BLaER1 treated with 17β-estradiol and CSF1 and Interleukin-3, amounts not matched to agents 10 nM and 100 nM (cell line): Measurements from ENCODE around the gene SHANK1.
A peak's percentile ranks its signal among the peaks of the same experiment; 100 is the strongest.
"Not testable (repeated sequence)": the region's sequence is repeated elsewhere in the genome, so short reads cannot be mapped to it uniquely, and the experiment has no call there.

Experiments used
- H3K27ac ChIP-seq, 11 experiments: shearing (Covaris generic); formaldehyde crosslinking; 2 replicates each; pipeline ENCODE4 v1.8.1; 2022
- H3K27me3 ChIP-seq, 11 experiments: shearing (Covaris generic); formaldehyde crosslinking; 2 replicates each; pipeline ENCODE4 v1.8.1; 2022
- H3K36me3 ChIP-seq, 11 experiments: shearing (Covaris generic); formaldehyde crosslinking; 2 replicates each; pipeline ENCODE4 v1.8.1; 2022
- H3K4me1 ChIP-seq, 10 experiments: shearing (Covaris generic); formaldehyde crosslinking; 2 replicates each; pipeline ENCODE4 v1.8.1; 2022
- H3K4me2 ChIP-seq, 11 experiments: shearing (Covaris generic); formaldehyde crosslinking; 2 replicates each; pipeline ENCODE4 v1.8.1; 2022
- H3K4me3 ChIP-seq, 10 experiments: shearing (Covaris generic); formaldehyde crosslinking; 2 replicates each; pipeline ENCODE4 v1.8.1; 2022
- H3K9ac ChIP-seq, 11 experiments: shearing (Covaris generic); formaldehyde crosslinking; 2 replicates each; pipeline ENCODE4 v1.8.1; 2022
- H3K9me3 ChIP-seq, 11 experiments: shearing (Covaris generic); formaldehyde crosslinking; replicated peaks in 1 of 11; 2 replicates each; pipeline ENCODE4 v1.8.1; 2022
- H4K20me1 ChIP-seq, 11 experiments: shearing (Covaris generic); formaldehyde crosslinking; 2 replicates each; pipeline ENCODE4 v1.8.1; 2022
- Cebpa-rat ChIP-seq, 11 experiments: shearing (Covaris generic); IDR thresholded peaks; 2 replicates each; pipeline ENCODE4 v1.8.1; 2022

The SHANK1 gene

DNA sequence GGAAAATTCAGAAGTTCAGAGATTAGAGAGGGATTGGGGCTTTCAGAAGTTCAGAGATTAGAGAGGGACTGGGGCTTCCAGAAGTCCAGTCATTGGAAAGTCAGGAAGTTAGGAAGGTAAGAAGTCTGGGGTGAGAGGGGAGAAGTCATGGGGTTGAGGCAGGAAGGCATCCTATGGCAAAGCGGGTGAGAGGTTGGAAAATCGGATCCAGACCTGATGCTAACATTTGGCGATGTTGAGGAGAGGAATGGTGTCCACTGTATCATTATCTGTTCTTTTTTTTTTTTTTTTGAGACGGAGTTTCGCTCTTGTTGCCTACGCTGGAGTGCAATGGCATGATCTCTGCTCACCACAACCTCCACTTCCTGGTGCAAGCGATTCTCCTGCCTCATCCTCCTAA, 91.1 kb downstream of the SHANK1 start:
- Histone ChIP-seq H3K36me3 (peaks cover 0 to 3% (median 0%) of the 10 kb centered on the region in 11 experiments; a peak in 1 of 22 replicates), H3K27ac (no peak overlapping the region), H3K4me2 (no peak overlapping the region), H3K27me3 (no peaks in the 10 kb centered on the region), H3K4me1 (no peaks in the 10 kb centered on the region), H3K9ac (no peak overlapping the region), H3K4me3 (no peak overlapping the region), H3K9me3 (peaks cover 2 to 8% (median 6%) of the 10 kb centered on the region in 11 experiments; a peak in 21 of 22 replicates), H4K20me1 (no peaks in the 10 kb centered on the region)
- TF ChIP-seq Cebpa-rat (IDR thresholded peaks at IDR 0.05): no peak

DNA sequence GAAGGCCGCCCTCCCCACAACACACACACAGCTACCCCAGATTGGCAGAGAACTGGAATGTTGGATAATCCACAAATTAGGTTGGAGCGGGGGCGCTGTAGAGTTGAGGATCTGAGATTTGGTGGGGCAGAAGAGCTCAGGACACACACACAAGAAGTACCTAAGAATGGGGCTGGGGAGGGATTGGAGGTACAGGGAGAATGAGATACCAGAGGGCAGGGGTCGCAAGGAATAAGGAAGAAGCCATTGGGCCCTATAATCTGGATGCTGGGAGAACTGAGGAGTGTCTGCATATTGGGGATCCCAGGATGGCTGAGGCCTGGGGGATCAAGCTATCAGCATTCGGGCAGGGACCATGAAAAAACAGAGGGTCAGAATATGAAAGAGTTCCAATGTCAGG, 91.5 kb downstream of the SHANK1 start:
- peaks cover 0 to 4% (median 1%) of the 10 kb centered on the region in 11 experiments; a peak in 11 of 22 replicates for H3K9me3 ChIP-seq
- no peaks in the 10 kb centered on the region for H3K27me3 ChIP-seq
- H3K4me1 ChIP-seq: no peaks in the 10 kb centered on the region
- H3K9ac ChIP-seq: no peak overlapping the region
- no peaks in the 10 kb centered on the region for H3K36me3 ChIP-seq
- no peak overlapping the region for H3K27ac ChIP-seq
- no peaks in the 10 kb centered on the region for H4K20me1 ChIP-seq
- no peak overlapping the region for H3K4me3 ChIP-seq
- TF ChIP-seq Cebpa-rat (IDR thresholded peaks at IDR 0.05): no peak
- no peak overlapping the region for H3K4me2 ChIP-seq

DNA sequence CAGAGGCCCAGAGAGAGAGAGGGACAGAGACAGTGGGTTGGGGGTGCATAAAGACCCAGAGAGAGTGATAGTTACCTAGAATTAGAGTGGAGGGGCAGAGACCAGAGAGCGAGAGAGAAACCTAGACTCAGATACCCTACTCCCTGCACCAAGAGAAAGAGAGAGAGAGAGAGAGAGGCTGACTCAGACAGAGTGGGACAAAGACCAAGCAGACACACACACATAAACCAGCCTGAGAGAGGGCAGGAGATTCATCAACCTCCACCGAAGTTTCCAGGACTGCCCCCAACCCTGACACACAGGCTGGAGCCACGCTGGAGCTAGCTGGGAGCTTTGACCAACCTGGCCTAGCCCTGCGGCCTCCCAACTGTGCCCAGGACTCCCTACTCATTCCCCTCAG, 92.8 kb downstream of the SHANK1 start:
- Histone ChIP-seq H4K20me1 (no peaks in the 10 kb centered on the region), H3K4me2 (no peak overlapping the region), H3K4me3 (no peak overlapping the region), H3K9ac (0 out of 22 replicates have a peak overlapping the region, but pooled peaks of 1 of the 11 experiments have one; percentile 24), H3K27me3 (no peaks in the 10 kb centered on the region), H3K4me1 (no peaks in the 10 kb centered on the region), H3K36me3 (no peaks in the 10 kb centered on the region), H3K9me3 (no peaks in the 10 kb centered on the region), H3K27ac (no peak overlapping the region)
- TF ChIP-seq Cebpa-rat (IDR thresholded peaks at IDR 0.05): no peak

DNA sequence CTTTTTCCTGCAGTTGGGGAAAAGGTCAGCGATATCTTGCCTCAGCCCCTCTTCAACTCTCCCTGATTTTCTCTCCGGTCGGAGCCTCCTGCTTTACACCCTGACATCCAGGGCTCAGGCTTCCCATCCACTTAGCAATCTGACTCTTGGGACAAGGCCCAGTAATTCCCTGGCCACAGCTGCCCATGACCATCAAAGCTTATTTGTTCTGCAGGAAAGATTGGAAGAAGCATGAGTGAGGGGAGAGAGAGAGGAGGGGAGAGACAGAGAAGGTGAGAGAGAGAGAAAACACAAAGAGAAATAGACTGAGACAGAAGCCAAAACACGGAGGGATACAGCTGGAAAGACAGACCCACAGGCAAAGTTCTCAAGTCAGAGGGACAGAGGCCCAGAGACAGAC, 93.6 kb downstream of the SHANK1 start:
- Histone ChIP-seq H4K20me1 (no peaks in the 10 kb centered on the region), H3K4me1 (peaks cover 0 to 6% (median 4%) of the 10 kb centered on the region in 10 experiments; a peak in 13 of 20 replicates), H3K27ac (no peak overlapping the region; a peak in 1 of 22 replicates), H3K9me3 (no peaks in the 10 kb centered on the region), H3K4me2 (no peak overlapping the region), H3K27me3 (no peaks in the 10 kb centered on the region), H3K4me3 (no peak overlapping the region), H3K36me3 (no peaks in the 10 kb centered on the region), H3K9ac (0 out of 22 replicates have a peak overlapping the region, but pooled peaks of 1 of the 11 experiments have one; percentile 38)
- TF ChIP-seq Cebpa-rat (IDR thresholded peaks at IDR 0.05): no peak

GRCh38 chr19:50624949-50625600, 94.5 kb downstream of the SHANK1 start:
- Histone ChIP-seq H3K9me3 (no peaks in the 10 kb centered on the region), H3K36me3 (no peaks in the 10 kb centered on the region), H3K27me3 (no peaks in the 10 kb centered on the region), H3K27ac (no peak overlapping the region), H3K4me3 (no peak overlapping the region), H3K4me2 (no peak overlapping the region), H3K4me1 (peaks cover 0 to 11% (median 7%) of the 10 kb centered on the region in 10 experiments; a peak in 13 of 20 replicates), H4K20me1 (no peaks in the 10 kb centered on the region), H3K9ac (no peak overlapping the region)
- TF ChIP-seq Cebpa-rat (IDR thresholded peaks at IDR 0.05): no peak

- not testable (repeated sequence) for H3K27ac ChIP-seq, H3K9ac ChIP-seq, H3K4me3 ChIP-seq, H3K36me3 ChIP-seq, H3K9me3 ChIP-seq, H4K20me1 ChIP-seq, H3K27me3 ChIP-seq
- 0 out of 22 replicates have a peak overlapping the region, but pooled peaks of 1 of the 11 experiments have one; percentile 46 for H3K4me2 ChIP-seq
- peaks cover 0 to 20% (median 8%) of the 10 kb centered on the region in 10 experiments; a peak in 13 of 20 replicates for H3K4me1 ChIP-seq
These were observed 99.2 kb downstream of the SHANK1 start for GRCh38 chr19:50620394-50620906.

DNA sequence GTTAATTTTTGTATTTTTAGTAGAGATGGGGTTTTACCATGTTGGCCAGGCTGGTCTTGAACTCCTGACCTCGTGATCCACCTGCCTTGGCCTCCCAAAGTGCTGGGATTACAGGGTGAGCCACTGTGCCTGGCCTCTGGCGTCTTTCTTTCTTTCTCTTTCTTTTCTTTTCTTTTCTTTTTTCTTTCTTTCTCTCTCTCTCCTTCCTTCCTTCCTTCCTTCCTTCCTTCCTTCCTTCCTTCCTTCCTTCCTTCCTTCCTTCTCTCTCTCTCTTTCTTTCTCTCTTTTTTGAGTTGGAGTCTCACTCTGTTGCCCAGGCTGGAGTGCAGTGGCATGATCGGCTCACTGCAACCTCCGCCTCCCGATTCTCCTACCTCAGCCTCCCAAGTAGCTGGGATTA, 100.4 kb downstream of the SHANK1 start:
- not testable (repeated sequence) for H4K20me1 ChIP-seq, H3K27ac ChIP-seq, H3K9ac ChIP-seq, H3K27me3 ChIP-seq, H3K9me3 ChIP-seq, H3K4me3 ChIP-seq, H3K4me2 ChIP-seq, H3K36me3 ChIP-seq
- peaks cover 0 to 20% (median 8%) of the 10 kb centered on the region in 10 experiments; a peak in 13 of 20 replicates for H3K4me1 ChIP-seq

- not testable (repeated sequence) for H3K4me3 ChIP-seq, H3K9ac ChIP-seq, H4K20me1 ChIP-seq, H3K27ac ChIP-seq, H3K9me3 ChIP-seq, H3K27me3 ChIP-seq, H3K36me3 ChIP-seq
- Histone ChIP-seq H3K4me2 (peak overlapping the region in 3 of 11 experiments; percentile 31 to 47 (median 42); a peak in 3 of 22 replicates), H3K4me1 (peaks cover 0 to 20% (median 8%) of the 10 kb centered on the region in 10 experiments; a peak in 13 of 20 replicates)
These were observed 101.2 kb downstream of the SHANK1 start for GRCh38 chr19:50618379-50618778.

DNA sequence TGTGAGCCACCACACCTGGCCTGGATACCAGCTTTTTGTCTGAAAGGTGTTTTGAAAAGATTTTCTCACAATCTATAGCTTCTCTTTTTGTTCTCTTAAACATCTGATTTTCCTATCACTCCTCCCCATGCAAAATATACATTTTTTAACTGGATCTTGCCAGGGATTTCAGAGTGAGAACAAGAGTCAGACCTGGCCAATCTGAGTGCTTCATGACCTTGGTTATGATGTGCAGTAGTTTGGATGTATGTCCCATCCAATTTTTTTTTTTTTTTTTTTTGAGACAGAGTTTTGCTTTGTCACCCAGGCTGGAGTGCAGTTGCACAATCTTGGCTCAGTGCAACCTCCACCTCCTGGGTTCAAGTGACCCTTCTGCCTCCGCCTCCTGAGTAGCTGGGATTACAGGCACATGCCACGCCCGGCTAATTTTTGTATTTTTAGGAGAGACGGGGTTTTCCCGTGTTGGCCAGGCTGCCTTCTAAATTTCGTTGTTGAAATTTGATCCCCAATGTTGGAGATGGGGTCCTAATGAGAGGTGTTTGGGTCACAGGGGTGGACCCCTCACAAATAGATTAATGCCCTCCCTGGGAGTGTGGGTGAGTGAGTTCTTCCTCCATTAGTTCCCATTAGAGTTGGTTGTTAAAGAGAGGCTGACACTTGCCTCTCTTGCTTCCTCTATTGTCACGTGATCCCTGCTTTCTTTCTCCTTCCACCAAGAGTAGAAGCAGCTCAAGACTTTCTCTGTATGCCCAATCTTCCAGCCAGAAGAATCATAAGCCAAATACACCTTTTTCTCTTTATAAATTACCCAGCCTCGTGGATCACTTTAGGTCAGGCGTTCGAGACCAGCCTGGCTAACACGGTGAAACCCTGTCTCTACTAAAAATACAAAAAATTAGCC, 106.8 kb downstream of the SHANK1 start:
- H4K20me1 ChIP-seq, H3K9ac ChIP-seq, H3K27me3 ChIP-seq, H3K4me3 ChIP-seq, H3K36me3 ChIP-seq, H3K9me3 ChIP-seq, H3K27ac ChIP-seq: not testable (repeated sequence)
- Histone ChIP-seq H3K4me2 (peak overlapping the region in 1 of 11 experiments; percentile 7; a peak in 2 of 22 replicates), H3K4me1 (peaks cover 0 to 10% (median 0%) of the 10 kb centered on the region in 10 experiments; a peak in 3 of 20 replicates)
